ENCODE results near the gene TMEM255B. TPM values are rescaled to one million over a fixed set of nuclear protein-coding genes. Genes with fewer than 3 reads are reported as not detected.
A peak's percentile ranks its signal among the peaks of the same experiment; 100 is the strongest.

Gene TMEM255B
- polyA plus RNA-seq, 3 donors = 5.1 to 7.5 (median 5.9) TPM

DNA sequence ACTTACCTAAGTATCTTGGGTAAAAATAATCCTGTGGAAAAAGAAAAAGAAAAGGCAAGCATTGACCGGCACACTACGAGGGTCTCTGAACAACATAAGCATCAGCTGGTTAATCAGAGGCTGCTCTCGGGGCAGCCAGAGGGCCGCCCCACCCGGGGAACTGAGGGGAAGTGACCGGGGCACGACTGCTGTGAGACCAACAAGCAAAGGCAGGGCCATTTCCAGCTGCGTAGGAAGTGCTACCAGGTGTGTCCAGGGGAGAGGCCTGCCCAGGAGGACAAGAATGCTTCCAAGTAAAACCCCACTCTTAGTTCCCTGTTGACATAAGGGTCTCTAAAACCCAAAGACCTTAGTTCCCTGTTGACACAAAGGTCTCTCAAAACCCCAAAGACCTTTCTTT, 89.0 kb downstream of the TMEM255B start:
- no peak overlapping the region for H2AFZ ChIP-seq (ENCODE audit: insufficient read depth, low read depth, low read length, poor library complexity, severe bottlenecking)
- TF ChIP-seq, protein P1, sequence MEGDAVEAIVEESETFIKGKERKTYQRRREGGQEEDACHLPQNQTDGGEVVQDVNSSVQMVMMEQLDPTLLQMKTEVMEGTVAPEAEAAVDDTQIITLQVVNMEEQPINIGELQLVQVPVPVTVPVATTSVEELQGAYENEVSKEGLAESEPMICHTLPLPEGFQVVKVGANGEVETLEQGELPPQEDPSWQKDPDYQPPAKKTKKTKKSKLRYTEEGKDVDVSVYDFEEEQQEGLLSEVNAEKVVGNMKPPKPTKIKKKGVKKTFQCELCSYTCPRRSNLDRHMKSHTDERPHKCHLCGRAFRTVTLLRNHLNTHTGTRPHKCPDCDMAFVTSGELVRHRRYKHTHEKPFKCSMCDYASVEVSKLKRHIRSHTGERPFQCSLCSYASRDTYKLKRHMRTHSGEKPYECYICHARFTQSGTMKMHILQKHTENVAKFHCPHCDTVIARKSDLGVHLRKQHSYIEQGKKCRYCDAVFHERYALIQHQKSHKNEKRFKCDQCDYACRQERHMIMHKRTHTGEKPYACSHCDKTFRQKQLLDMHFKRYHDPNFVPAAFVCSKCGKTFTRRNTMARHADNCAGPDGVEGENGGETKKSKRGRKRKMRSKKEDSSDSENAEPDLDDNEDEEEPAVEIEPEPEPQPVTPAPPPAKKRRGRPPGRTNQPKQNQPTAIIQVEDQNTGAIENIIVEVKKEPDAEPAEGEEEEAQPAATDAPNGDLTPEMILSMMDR (IDR thresholded peaks at IDR 0.05) = no peak
- no peak overlapping the region for H3K27ac ChIP-seq (ENCODE audit: low read depth in 1 of 2, low read length in 2 of 2)
- Mint-ChIP-seq H3K9me3 (peaks cover 0 to 30% (median 4%) of the 10 kb centered on the region in 7 donors), H3K27ac (no peak overlapping the region), H3K27me3 (ENCODE audit: low read depth in 3 of 3) (peaks cover 9 to 22% (median 17%) of the 10 kb centered on the region in 3 donors), H3K36me3 (peaks cover 4 to 24% of the 10 kb centered on the region in 2 donors), H3K4me1 (no peaks in the 10 kb centered on the region), H3K4me3 (no peak overlapping the region)
- H3K4me3 ChIP-seq (replicated peaks in 1 of 3; ENCODE audit: low read depth in 2 of 3, low read length in 3 of 3) = no peak overlapping the region
- no peaks in the 10 kb centered on the region for H4K20me1 ChIP-seq (ENCODE audit: insufficient read depth, low read length)
- no peaks in the 10 kb centered on the region for H3K79me2 ChIP-seq (ENCODE audit: insufficient read depth, low read length)
- H3K9me3 ChIP-seq (replicated peaks in 1 of 2; ENCODE audit: control insufficient read depth in 1 of 2, insufficient read depth in 1 of 2, low read length in 2 of 2) = no peaks in the 10 kb centered on the region
- H3K36me3 ChIP-seq (replicated peaks in 1 of 2; ENCODE audit: control insufficient read depth in 1 of 2, insufficient read depth in 2 of 2, low read length in 2 of 2) = no peaks in the 10 kb centered on the region
- H3K4me2 ChIP-seq (replicated peaks; ENCODE audit: extremely low read depth, low read length, poor library complexity, severe bottlenecking) = no peak overlapping the region
- no peak for DNase-seq
- peaks cover 0 to 6% of the 10 kb centered on the region in 2 donors for H3K27me3 ChIP-seq (ENCODE audit: control insufficient read depth in 2 of 2, insufficient read depth in 2 of 2, low read length in 2 of 2)
- intact Hi-C loops (cut with micrococcal nuclease) = no loop called here
- no peak overlapping the region for H3K9ac ChIP-seq (ENCODE audit: insufficient read depth, low read length, poor library complexity, severe bottlenecking)
- no peaks in the 10 kb centered on the region for H3K4me1 ChIP-seq (ENCODE audit: control insufficient read depth in 1 of 2, insufficient read depth in 2 of 2, low read length in 2 of 2)
- WGBS (ENCODE audit: insufficient coverage) = 79% methylated on average over 8 of the region's 8 CpGs

DNA sequence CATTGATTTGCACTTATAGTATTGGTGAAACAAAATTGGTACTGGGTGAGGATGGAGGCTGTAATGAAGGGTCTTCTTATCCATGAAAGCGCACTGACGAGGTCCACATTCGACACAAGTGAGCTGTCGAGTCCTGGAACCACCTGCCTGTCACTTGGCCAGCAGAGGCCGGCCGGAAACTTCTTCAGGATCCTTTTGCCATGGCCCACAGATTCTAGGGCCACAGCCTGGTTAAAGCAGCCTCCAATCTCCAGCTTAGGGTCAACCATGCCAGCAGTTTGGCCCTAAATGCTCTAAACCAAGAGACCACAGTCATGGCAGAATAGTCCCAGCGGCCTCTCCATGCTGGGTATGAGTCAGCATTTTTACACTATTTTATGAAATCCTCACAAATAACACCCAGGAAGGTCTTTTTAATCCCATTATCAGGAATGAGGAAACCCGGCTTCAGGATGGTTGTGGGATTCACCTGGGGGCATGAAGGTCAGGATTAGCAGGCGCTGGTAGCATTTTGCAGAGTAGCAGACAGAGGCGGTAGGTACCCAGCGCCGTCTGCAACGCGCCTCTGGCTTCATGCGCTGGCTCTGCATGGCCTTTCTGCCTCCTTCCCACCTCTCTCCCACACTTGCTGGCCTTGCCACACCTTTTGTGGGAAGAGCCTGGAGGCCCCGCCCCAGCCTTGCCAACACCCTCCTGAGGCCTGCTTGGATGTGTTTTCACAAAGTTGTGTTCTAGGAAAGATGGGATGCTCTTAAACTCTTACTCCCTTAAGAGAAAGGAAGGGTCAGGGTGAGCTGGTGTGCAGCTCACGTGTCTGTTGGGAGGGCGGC, 89.6 kb downstream of the TMEM255B start:
- 99% methylated on average over 6 of the region's 18 CpGs for WGBS (ENCODE audit: insufficient coverage)
- peak overlapping the region in 1 of 7 donors; percentile 43 for H3K27ac Mint-ChIP-seq
- DNase-seq = no peak
- TF ChIP-seq, protein P1 (IDR thresholded peaks at IDR 0.05) = no peak
- Histone ChIP-seq H2AFZ (ENCODE audit: insufficient read depth, low read depth, low read length, poor library complexity, severe bottlenecking) (no peak overlapping the region), H3K36me3 (replicated peaks in 1 of 2; ENCODE audit: control insufficient read depth in 1 of 2, insufficient read depth in 2 of 2, low read length in 2 of 2) (no peaks in the 10 kb centered on the region), H3K9me3 (replicated peaks in 1 of 2; ENCODE audit: control insufficient read depth in 1 of 2, insufficient read depth in 1 of 2, low read length in 2 of 2) (no peaks in the 10 kb centered on the region), H3K9ac (ENCODE audit: insufficient read depth, low read length, poor library complexity, severe bottlenecking) (no peak overlapping the region), H3K27ac (ENCODE audit: low read depth in 1 of 2, low read length in 2 of 2) (no peak overlapping the region), H3K79me2 (ENCODE audit: insufficient read depth, low read length) (no peaks in the 10 kb centered on the region), H3K4me3 (replicated peaks in 1 of 3; ENCODE audit: low read depth in 2 of 3, low read length in 3 of 3) (no peak overlapping the region), H3K27me3 (ENCODE audit: control insufficient read depth in 2 of 2, insufficient read depth in 2 of 2, low read length in 2 of 2) (peaks cover 0 to 6% of the 10 kb centered on the region in 2 donors), H3K4me1 (ENCODE audit: control insufficient read depth in 1 of 2, insufficient read depth in 2 of 2, low read length in 2 of 2) (no peaks in the 10 kb centered on the region), H4K20me1 (ENCODE audit: insufficient read depth, low read length) (no peaks in the 10 kb centered on the region), H3K4me2 (replicated peaks; ENCODE audit: extremely low read depth, low read length, poor library complexity, severe bottlenecking) (no peak overlapping the region)
- peaks cover 0 to 29% (median 4%) of the 10 kb centered on the region in 7 donors for H3K9me3 Mint-ChIP-seq
- intact Hi-C loops (cut with micrococcal nuclease) = no loop called here
- H3K4me1 Mint-ChIP-seq = peaks cover 2% of the 10 kb centered on the region
- H3K4me3 Mint-ChIP-seq = peak overlapping the region in 1 of 2 donors; percentile 16
- H3K27me3 Mint-ChIP-seq (ENCODE audit: low read depth in 3 of 3) = peaks cover 12 to 22% (median 15%) of the 10 kb centered on the region in 3 donors
- peaks cover 5 to 22% of the 10 kb centered on the region in 2 donors for H3K36me3 Mint-ChIP-seq

All from CD14-positive monocyte (primary cell).